ENCODE measurements around the gene SLC9A9. TPM values are rescaled to one million over a fixed set of nuclear protein-coding genes. Genes with fewer than 3 reads are reported as not detected.

Gene SLC9A9
- total RNA-seq, 1 donor from 2014 or later, result 21.0 TPM

GRCh38 chr3:143421556-143421955, 426.7 kb downstream of the SLC9A9 start:
- no peak for DNase-seq (ENCODE audit: low spot score)

- DNase-seq (ENCODE audit: low spot score), result no peak
Measured at GRCh38 chr3:143419611-143420010, 428.7 kb downstream of the SLC9A9 start.

- DNase-seq (ENCODE audit: low spot score), result no peak
Measured at GRCh38 chr3:143418391-143418790, 429.9 kb downstream of the SLC9A9 start.

GRCh38 chr3:143416229-143416628, 432.0 kb downstream of the SLC9A9 start:
- DNase-seq (ENCODE audit: low spot score), result no peak

GRCh38 chr3:143414571-143415253, 433.6 kb downstream of the SLC9A9 start:
- no peak for DNase-seq (ENCODE audit: low spot score)

GRCh38 chr3:143413372-143413771, 434.9 kb downstream of the SLC9A9 start:
- DNase-seq (ENCODE audit: low spot score), result no peak

- no peak for DNase-seq (ENCODE audit: low spot score)
Measured at GRCh38 chr3:143412084-143412483, 436.2 kb downstream of the SLC9A9 start.

- DNase-seq (ENCODE audit: low spot score), result no peak
Measured at GRCh38 chr3:143410259-143410658, 438.0 kb downstream of the SLC9A9 start.

- DNase-seq (ENCODE audit: low spot score), result no peak
Measured at GRCh38 chr3:143408771-143409170, 439.5 kb downstream of the SLC9A9 start.

- no peak for DNase-seq (ENCODE audit: low spot score)
Measured at GRCh38 chr3:143402602-143403001, 445.7 kb downstream of the SLC9A9 start.

GRCh38 chr3:143396790-143397189, 451.5 kb downstream of the SLC9A9 start:
- DNase-seq (ENCODE audit: low spot score), result no peak

GRCh38 chr3:143389388-143389787, 458.9 kb downstream of the SLC9A9 start:
- no peak for DNase-seq (ENCODE audit: low spot score)

- no peak for DNase-seq (ENCODE audit: low spot score)
Measured at GRCh38 chr3:143387425-143387824, 460.8 kb downstream of the SLC9A9 start.

GRCh38 chr3:143384076-143384475, 464.2 kb downstream of the SLC9A9 start:
- no peak for DNase-seq (ENCODE audit: low spot score)

- DNase-seq (ENCODE audit: low spot score), result no peak
Measured at GRCh38 chr3:143383421-143383820, 464.8 kb downstream of the SLC9A9 start.

- no peak for DNase-seq (ENCODE audit: low spot score)
Measured at GRCh38 chr3:143382816-143383215, 465.5 kb downstream of the SLC9A9 start.

- DNase-seq (ENCODE audit: low spot score), result no peak
Measured at GRCh38 chr3:143380449-143380848, 467.8 kb downstream of the SLC9A9 start.

GRCh38 chr3:143375698-143376097, 472.6 kb downstream of the SLC9A9 start:
- no peak for DNase-seq (ENCODE audit: low spot score)

- DNase-seq (ENCODE audit: low spot score), result no peak
Measured at GRCh38 chr3:143367171-143367570, 481.1 kb downstream of the SLC9A9 start.

- no peak for DNase-seq (ENCODE audit: low spot score)
Measured at GRCh38 chr3:143366672-143367071, 481.6 kb downstream of the SLC9A9 start.

- no peak for DNase-seq (ENCODE audit: low spot score)
Measured at GRCh38 chr3:143363949-143364348, 484.3 kb downstream of the SLC9A9 start.

- no peak for DNase-seq (ENCODE audit: low spot score)
Measured at GRCh38 chr3:143363276-143363675, 485.0 kb downstream of the SLC9A9 start.

GRCh38 chr3:143362115-143362991, 485.9 kb downstream of the SLC9A9 start:
- no peak for DNase-seq (ENCODE audit: low spot score)

All from mesenteric fat pad (tissue), 1 donor.